Memory B cell (primary cell): ENCODE data around the gene JAK3.
"Not testable (repeated sequence)": the region's sequence is repeated elsewhere in the genome, so short reads cannot be mapped to it uniquely, and the experiment has no call there.

Source experiments
- ATAC-seq: fragments of 150-1000 bp; cut with Tn5 transposase; 2 replicates; pipeline ENCODE4 v1.10.0; 2021; ENCODE audit warnings: low read depth, mild to moderate bottlenecking, moderate library complexity
- DNase-seq, 2 donors: peaks; one replicate each; pipeline ENCODE4 v3.0.0; 2022; ENCODE audit warnings: low spot score in 2 of 2
- H3K27ac Mint-ChIP-seq: one replicate; pipeline ENCODE4 v1.8.0; 2022; ENCODE audit warnings: mild to moderate bottlenecking, moderate library complexity, mixed read lengths
- H3K27me3 Mint-ChIP-seq: one replicate; pipeline ENCODE4 v1.8.0; 2022; ENCODE audit warnings: mixed read lengths
- H3K36me3 Mint-ChIP-seq: one replicate; pipeline ENCODE4 v1.8.0; 2022; ENCODE audit warnings: mild to moderate bottlenecking, mixed read lengths
- H3K4me1 Mint-ChIP-seq: one replicate; pipeline ENCODE4 v1.8.0; 2022; ENCODE audit warnings: mixed read lengths
- H3K4me3 Mint-ChIP-seq: one replicate; pipeline ENCODE4 v1.8.0; 2022; ENCODE audit warnings: mild to moderate bottlenecking, moderate library complexity, mixed read lengths
- H3K9me3 Mint-ChIP-seq: one replicate; pipeline ENCODE4 v1.8.0; 2022; ENCODE audit warnings: mixed read lengths

The JAK3 gene

DNA sequence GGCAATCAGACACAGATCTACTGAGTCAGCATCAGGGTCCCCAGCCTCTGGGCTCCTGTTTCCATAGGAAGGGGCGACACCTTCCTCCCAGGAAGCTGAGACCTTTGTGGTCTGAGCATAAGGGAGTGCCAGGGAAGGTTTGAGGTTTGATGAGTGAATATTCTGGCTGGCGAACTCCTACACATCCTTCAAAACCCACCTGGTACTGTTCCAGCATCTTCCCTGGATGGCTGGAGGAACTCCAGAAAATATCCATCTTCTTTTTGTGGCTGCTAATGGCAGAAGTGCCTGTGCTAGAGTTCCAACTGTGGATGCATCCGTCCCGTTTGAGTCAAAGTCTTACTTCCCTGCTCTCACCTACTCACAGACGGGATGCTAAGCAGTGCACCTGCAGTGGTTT lies 35.7 kb downstream of the JAK3 start:
- H3K4me1 Mint-ChIP-seq = peaks cover 4% of the 10 kb centered on the region
- no peak overlapping the region for H3K27ac Mint-ChIP-seq

GRCh38 chr19:17811681-17812080 lies 36.1 kb downstream of the JAK3 start:
- Mint-ChIP-seq H3K4me3 (no peak overlapping the region), H3K27me3 (peaks cover 7% of the 10 kb centered on the region), H3K4me1 (peaks cover 4% of the 10 kb centered on the region), H3K27ac (no peak overlapping the region), H3K36me3 (no peaks in the 10 kb centered on the region), H3K9me3 (no peaks in the 10 kb centered on the region)
- DNase-seq = no peak
- ATAC-seq = no peak

More for the DNA sequence above, 35.7 kb downstream of the JAK3 start:
- Mint-ChIP-seq H3K36me3 (no peaks in the 10 kb centered on the region), H3K4me3 (no peak overlapping the region), H3K9me3 (no peaks in the 10 kb centered on the region), H3K27me3 (peaks cover 7% of the 10 kb centered on the region)
- DNase-seq (no peak), ATAC-seq (no peak)

GRCh38 chr19:17811103-17811502 lies 36.7 kb downstream of the JAK3 start:
- Mint-ChIP-seq H3K9me3 (no peaks in the 10 kb centered on the region), H3K27ac (no peak overlapping the region), H3K27me3 (peaks cover 7% of the 10 kb centered on the region), H3K4me1 (peaks cover 4% of the 10 kb centered on the region), H3K4me3 (no peak overlapping the region), H3K36me3 (no peaks in the 10 kb centered on the region)
- ATAC-seq (no peak), DNase-seq (no peak)

- H3K4me3 Mint-ChIP-seq = peak overlapping the region; percentile 49
- no peaks in the 10 kb centered on the region for H3K36me3 Mint-ChIP-seq
- no peak for DNase-seq
- peaks cover 9% of the 10 kb centered on the region for H3K27me3 Mint-ChIP-seq
- no peaks in the 10 kb centered on the region for H3K9me3 Mint-ChIP-seq
- H3K4me1 Mint-ChIP-seq = peaks cover 10% of the 10 kb centered on the region
- H3K27ac Mint-ChIP-seq = no peak overlapping the region
- peak; percentile 58 for ATAC-seq
These were observed 40.0 kb downstream of the JAK3 start for GRCh38 chr19:17807731-17808316.

GRCh38 chr19:17806945-17807344 lies 40.8 kb downstream of the JAK3 start:
- peaks cover 8% of the 10 kb centered on the region for H3K27me3 Mint-ChIP-seq
- H3K4me3 Mint-ChIP-seq = no peak overlapping the region
- no peak overlapping the region for H3K27ac Mint-ChIP-seq
- DNase-seq (no peak), ATAC-seq (no peak)
- no peaks in the 10 kb centered on the region for H3K9me3 Mint-ChIP-seq
- peaks cover 14% of the 10 kb centered on the region for H3K4me1 Mint-ChIP-seq
- no peaks in the 10 kb centered on the region for H3K36me3 Mint-ChIP-seq

- peaks cover 8% of the 10 kb centered on the region for H3K27me3 Mint-ChIP-seq
- DNase-seq = no peak
- ATAC-seq = no peak
- no peaks in the 10 kb centered on the region for H3K9me3 Mint-ChIP-seq
- H3K27ac Mint-ChIP-seq = no peak overlapping the region
- H3K4me3 Mint-ChIP-seq = no peak overlapping the region
- H3K36me3 Mint-ChIP-seq = no peaks in the 10 kb centered on the region
- peaks cover 14% of the 10 kb centered on the region for H3K4me1 Mint-ChIP-seq
These were observed 42.4 kb downstream of the JAK3 start for GRCh38 chr19:17805427-17805826.

DNA sequence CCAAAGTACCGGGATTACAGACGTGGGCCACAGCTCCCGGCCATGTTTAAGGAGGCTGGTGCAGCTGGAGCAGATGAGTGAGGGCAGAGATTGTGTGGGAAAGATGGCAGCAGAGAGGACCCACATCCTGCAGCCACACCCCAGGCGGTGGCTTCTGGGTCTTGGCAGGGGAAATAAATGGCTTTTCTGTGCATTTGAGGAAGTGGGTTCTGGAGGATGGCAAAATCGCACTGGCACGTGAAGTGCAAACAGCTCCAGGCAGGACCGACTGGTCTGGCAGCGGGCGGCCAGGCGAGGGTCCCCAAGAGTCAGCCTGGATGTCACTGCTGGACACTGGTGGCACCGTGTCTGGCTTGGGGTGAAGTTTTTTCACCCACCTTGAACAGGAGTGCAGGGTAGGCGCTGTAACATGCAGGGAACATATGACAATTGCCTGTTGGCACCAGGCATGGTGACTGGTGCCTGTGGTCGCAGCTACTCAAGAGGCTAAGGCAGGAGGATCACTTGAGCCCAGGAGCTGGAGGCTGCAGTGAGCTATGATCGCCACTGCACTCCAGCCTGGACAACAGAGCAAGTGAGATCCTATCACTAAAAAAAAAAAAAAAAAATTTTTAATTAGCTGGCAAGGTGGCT lies 44.4 kb downstream of the JAK3 start:
- H3K27ac Mint-ChIP-seq = no peak overlapping the region
- H3K4me3 Mint-ChIP-seq = peak overlapping the region; percentile 53

GRCh38 chr19:17802137-17802858 lies 45.5 kb downstream of the JAK3 start:
- Mint-ChIP-seq H3K4me3 (no peak overlapping the region), H3K27me3 (peaks cover 6% of the 10 kb centered on the region), H3K27ac (no peak overlapping the region), H3K36me3 (no peaks in the 10 kb centered on the region), H3K4me1 (peaks cover 9% of the 10 kb centered on the region), H3K9me3 (no peaks in the 10 kb centered on the region)
- ATAC-seq (no peak), DNase-seq (no peak)

More for the DNA sequence above, 44.4 kb downstream of the JAK3 start:
- DNase-seq (peak in 1 of 2 donors; percentile 27), ATAC-seq (peak; percentile 84)
- H3K9me3 Mint-ChIP-seq = no peaks in the 10 kb centered on the region
- no peaks in the 10 kb centered on the region for H3K36me3 Mint-ChIP-seq
- H3K27me3 Mint-ChIP-seq = peaks cover 8% of the 10 kb centered on the region
- peaks cover 14% of the 10 kb centered on the region for H3K4me1 Mint-ChIP-seq

- H3K4me1 Mint-ChIP-seq = peaks cover 18% of the 10 kb centered on the region
- H3K27me3 Mint-ChIP-seq, H3K27ac Mint-ChIP-seq, DNase-seq, ATAC-seq, H3K36me3 Mint-ChIP-seq, H3K4me3 Mint-ChIP-seq, H3K9me3 Mint-ChIP-seq: not testable (repeated sequence)
These were observed 49.2 kb downstream of the JAK3 start for GRCh38 chr19:17798599-17798998.

DNA sequence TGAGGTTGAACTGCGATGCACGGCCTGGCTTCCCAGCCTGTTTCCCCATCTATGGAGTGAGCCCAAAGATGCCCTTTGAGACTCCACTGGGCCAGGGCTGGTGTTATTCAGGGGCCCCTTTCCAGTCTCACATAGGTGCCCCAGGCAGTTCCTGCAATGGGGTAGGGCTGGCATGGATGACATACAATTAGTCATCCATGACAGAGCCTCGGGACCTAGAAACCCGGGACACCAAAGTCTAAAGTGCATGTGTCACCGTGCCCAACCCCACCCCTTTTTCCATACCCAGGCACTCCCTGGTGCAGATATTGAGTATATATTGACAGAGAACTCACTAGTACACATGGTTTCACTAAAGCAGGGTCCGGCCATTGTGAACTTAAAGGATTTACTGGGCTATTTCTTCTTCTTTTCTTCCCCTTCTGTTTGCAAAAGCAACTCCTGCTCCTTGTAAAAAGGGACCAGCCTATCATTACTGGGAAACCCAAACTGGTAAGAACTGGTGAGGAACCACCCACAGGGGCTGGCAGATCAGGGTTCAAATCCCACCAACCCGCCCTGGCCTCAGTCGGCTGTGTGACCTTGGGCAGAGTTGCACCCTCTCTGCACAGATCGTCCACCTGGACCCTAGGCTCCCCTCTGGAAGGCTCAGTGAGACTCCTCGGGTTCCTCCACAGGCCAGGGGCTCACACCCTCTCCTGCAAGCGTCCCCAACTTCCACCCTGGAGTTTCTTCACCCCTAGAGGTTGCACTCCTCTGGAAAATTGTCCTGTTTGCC lies 50.2 kb downstream of the JAK3 start:
- Mint-ChIP-seq H3K4me1 (peaks cover 13% of the 10 kb centered on the region), H3K36me3 (no peaks in the 10 kb centered on the region), H3K27ac (no peak overlapping the region), H3K9me3 (no peaks in the 10 kb centered on the region), H3K27me3 (peaks cover 11% of the 10 kb centered on the region), H3K4me3 (no peak overlapping the region)
- no peak for ATAC-seq
- DNase-seq = no peak

DNA sequence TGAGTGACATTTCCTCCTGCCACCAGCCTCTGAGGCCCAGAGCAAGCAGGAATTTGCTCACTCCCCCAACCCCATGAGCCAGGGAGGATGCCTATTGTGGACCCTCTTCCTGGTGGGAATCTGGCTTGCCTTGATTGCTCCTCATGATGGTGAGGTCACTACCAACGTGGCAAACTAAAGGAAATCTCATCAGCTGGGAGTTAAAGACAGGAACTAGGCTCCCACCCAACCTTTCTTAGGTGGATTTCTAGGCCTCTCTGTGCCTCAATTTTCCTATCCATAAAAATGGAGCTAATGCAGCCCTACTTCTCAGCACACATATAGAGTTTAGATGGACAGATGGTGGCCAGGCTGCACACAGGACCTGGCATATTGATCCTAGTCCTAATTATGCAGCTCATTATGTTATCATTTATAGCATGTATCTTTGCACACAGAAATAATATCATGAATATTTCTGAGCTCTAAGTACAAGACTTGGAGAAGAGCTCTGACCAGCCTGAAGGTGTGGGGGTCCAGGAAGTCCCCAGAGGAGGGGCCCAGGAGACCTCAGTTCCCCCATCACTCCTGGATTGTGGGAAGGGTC lies 50.9 kb downstream of the JAK3 start:
- ATAC-seq = no peak
- DNase-seq = no peak
- Mint-ChIP-seq H3K4me3 (no peak overlapping the region), H3K4me1 (peaks cover 9% of the 10 kb centered on the region), H3K27ac (no peak overlapping the region), H3K9me3 (no peaks in the 10 kb centered on the region), H3K27me3 (peaks cover 9% of the 10 kb centered on the region), H3K36me3 (no peaks in the 10 kb centered on the region)

DNA sequence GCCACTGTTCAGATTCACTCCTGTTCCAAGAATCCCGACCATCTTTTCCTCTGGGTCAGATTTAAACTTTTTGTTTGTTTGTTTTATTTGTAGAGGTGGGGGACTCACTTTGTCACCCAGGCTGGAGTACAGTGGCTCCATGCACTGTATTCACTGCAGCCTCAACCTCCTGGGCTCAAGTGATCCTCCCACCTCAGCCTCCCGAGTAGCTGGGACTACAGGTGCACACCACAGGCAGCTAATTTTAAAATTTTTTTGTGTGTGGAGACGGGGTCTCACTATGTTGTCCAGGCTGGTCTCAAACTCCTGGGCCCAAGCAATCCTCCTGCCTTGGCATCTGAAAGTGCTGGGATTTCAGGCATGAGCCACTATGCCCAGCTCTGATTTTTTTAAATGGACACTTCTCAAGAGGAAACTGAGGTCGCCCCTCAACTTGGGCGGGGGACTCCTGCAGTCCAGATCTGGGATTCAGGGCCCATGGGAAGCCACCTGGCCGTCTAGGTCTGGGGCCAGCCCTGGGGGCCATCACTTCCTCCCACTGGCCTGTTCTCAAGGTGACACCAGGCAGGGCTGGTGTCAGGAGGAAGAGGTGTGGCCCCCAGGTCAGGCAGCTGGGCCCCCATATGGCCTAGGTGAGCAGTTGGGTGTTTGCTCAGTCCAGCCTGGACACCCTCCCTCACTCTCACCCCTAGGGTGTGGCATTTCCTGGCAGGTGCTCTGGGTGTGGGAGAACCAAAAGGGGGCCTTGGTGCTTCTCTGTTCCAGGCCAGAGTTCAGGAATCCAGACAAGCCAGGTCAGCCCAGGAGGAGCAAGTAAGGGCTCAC lies 51.6 kb downstream of the JAK3 start:
- no peaks in the 10 kb centered on the region for H3K9me3 Mint-ChIP-seq
- ATAC-seq (peak; percentile 24), DNase-seq (no peak)
- no peaks in the 10 kb centered on the region for H3K36me3 Mint-ChIP-seq
- H3K27me3 Mint-ChIP-seq = peaks cover 9% of the 10 kb centered on the region
- peaks cover 15% of the 10 kb centered on the region for H3K4me1 Mint-ChIP-seq
- no peak overlapping the region for H3K4me3 Mint-ChIP-seq
- H3K27ac Mint-ChIP-seq = no peak overlapping the region

DNA sequence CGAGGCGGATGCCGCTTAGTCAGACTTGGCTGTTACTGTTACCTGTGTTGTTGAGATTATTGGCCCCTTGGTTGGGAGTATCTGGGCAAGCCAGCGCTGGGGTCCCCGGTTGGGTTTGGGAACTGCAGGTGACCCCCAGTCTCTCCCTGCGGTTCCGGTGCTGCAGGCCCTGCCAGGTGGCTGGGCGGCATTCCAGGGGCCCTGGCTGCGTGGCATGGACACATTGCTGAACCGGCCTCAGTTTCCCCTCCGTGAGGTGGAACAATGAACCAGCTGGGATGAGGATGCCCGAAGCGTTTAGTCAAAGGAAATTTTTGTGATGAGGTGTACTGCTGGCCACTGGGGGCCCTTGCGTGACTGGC lies 52.3 kb downstream of the JAK3 start:
- Mint-ChIP-seq H3K27ac (no peak overlapping the region), H3K4me3 (no peak overlapping the region), H3K4me1 (peaks cover 16% of the 10 kb centered on the region), H3K27me3 (peaks cover 9% of the 10 kb centered on the region), H3K36me3 (no peaks in the 10 kb centered on the region), H3K9me3 (no peaks in the 10 kb centered on the region)
- no peak for DNase-seq
- no peak for ATAC-seq
